NOMO-1 treated with dmso at 0.1 percent for 144 hours (cell line): ENCODE data around the gene SLC19A1.
"Not testable (repeated sequence)": the region's sequence is repeated elsewhere in the genome, so short reads cannot be mapped to it uniquely, and the experiment has no call there.

ENCODE experiments used
- DNase-seq: peaks from one replicate; lab custom pipeline; 2025; ENCODE audit not compliant: unreplicated experiment; lab: John Stamatoyannopoulos, UW

The SLC19A1 gene

GRCh38 chr21:45506241-45506817, 35.9 kb downstream of the SLC19A1 start:
- no peak for DNase-seq

- DNase-seq, result no peak
Measured at GRCh38 chr21:45505416-45506021, 36.7 kb downstream of the SLC19A1 start.

GRCh38 chr21:45504516-45505415, 37.5 kb downstream of the SLC19A1 start:
- DNase-seq, result no peak

GRCh38 chr21:45504021-45504515, 38.2 kb downstream of the SLC19A1 start:
- no peak for DNase-seq

- not testable (repeated sequence) for DNase-seq
Measured at GRCh38 chr21:45503226-45503625, 39.0 kb downstream of the SLC19A1 start.

GRCh38 chr21:45502600-45502999, 39.6 kb downstream of the SLC19A1 start:
- no peak for DNase-seq

GRCh38 chr21:45502006-45502345, 40.3 kb downstream of the SLC19A1 start:
- DNase-seq, result no peak

- not testable (repeated sequence) for DNase-seq
Measured at GRCh38 chr21:45501081-45502005, 40.9 kb downstream of the SLC19A1 start.

GRCh38 chr21:45499970-45500577, 42.2 kb downstream of the SLC19A1 start:
- DNase-seq, result no peak

GRCh38 chr21:45499201-45499750, 43.0 kb downstream of the SLC19A1 start:
- DNase-seq, result no peak

GRCh38 chr21:45498646-45499000, 43.6 kb downstream of the SLC19A1 start:
- no peak for DNase-seq

- no peak for DNase-seq
Measured at GRCh38 chr21:45497846-45498645, 44.2 kb downstream of the SLC19A1 start.

- DNase-seq, result no peak
Measured at GRCh38 chr21:45496968-45497845, 45.0 kb downstream of the SLC19A1 start.

GRCh38 chr21:45496151-45496967, 45.9 kb downstream of the SLC19A1 start:
- no peak for DNase-seq

- DNase-seq, result no peak
Measured at GRCh38 chr21:45494851-45495680, 47.2 kb downstream of the SLC19A1 start.

- DNase-seq, result no peak
Measured at GRCh38 chr21:45494135-45494850, 47.9 kb downstream of the SLC19A1 start.
